Neural progenitor cell (in vitro differentiated cells): ENCODE measurements around the gene HERC5.

Experiments
- CTCF ChIP-seq: fragments of 200-600 bp; sonication (generic); IDR thresholded peaks from 2 replicates; pipeline ENCODE4 v1.5.1; 2017; ENCODE audit warnings: antibody characterized with exemption, mild to moderate bottlenecking
- EZH2 ChIP-seq: fragments of 200-600 bp; sonication (generic); IDR thresholded peaks from 2 replicates; pipeline ENCODE4 v1.6.1; 2017; ENCODE audit warnings: antibody characterized with exemption, mild to moderate bottlenecking, moderate library complexity

DNA sequence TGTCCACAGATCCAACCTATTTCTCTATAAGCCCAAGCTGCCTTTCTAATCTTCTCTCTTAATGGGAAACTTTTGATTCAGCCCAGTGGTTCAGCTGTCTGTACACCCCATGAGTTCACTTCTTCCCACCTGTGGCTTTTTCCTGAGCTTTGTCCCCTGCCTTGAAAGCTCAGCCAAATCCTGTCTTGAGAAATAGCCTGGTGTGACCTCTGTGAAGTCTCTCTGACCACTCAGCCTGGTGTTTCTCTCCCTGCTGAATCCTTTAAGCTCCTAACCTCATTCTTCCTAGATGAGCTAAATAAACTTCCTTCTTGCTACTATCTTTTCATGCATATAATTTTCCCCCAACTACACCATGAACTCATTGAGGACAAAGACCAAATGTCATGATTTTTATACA lies 15.2 kb upstream of the HERC5 start:
- TF ChIP-seq CTCF (no peak), EZH2 (no peak)
